KMS-11 (cell line): Measurements from ENCODE around the gene KIRREL2.

Experiments used
- H2AFZ ChIP-seq: fragments of 200-600 bp; sonication (generic); 2 replicates; pipeline ENCODE4 v1.6.1; 2016; ENCODE audit warnings: antibody characterized with exemption, mixed run types, low read depth
- H3K27ac ChIP-seq: fragments of 200-600 bp; sonication (generic); 2 replicates; pipeline ENCODE4 v1.6.1; 2016; ENCODE audit warnings: mild to moderate bottlenecking, mixed run types
- H3K27me3 ChIP-seq: fragments of 200-600 bp; sonication (generic); 2 replicates; pipeline ENCODE4 v1.6.1; 2017; ENCODE audit warnings: mild to moderate bottlenecking, low read depth, mixed run types, moderate library complexity; ENCODE audit not compliant: insufficient read depth
- H3K36me3 ChIP-seq: fragments of 200-600 bp; sonication (generic); 2 replicates; pipeline ENCODE4 v1.6.1; 2017; ENCODE audit warnings: mild to moderate bottlenecking, mixed run types; ENCODE audit not compliant: insufficient read depth
- H3K4me1 ChIP-seq: fragments of 200-600 bp; sonication (generic); 2 replicates; pipeline ENCODE4 v1.6.1; 2016; ENCODE audit warnings: mild to moderate bottlenecking, low read depth, mixed run types; ENCODE audit not compliant: poor library complexity, severe bottlenecking
- H3K4me2 ChIP-seq: fragments of 200-600 bp; sonication (generic); 2 replicates; pipeline ENCODE4 v1.7.0; 2016; ENCODE audit warnings: mild to moderate bottlenecking, mixed run types
- H3K4me3 ChIP-seq: fragments of 200-600 bp; sonication (generic); IDR thresholded peaks from 2 replicates; pipeline ENCODE4 v1.6.1; 2017; ENCODE audit warnings: low read depth, low read length, mixed read lengths; ENCODE audit not compliant: insufficient read depth
- H3K79me2 ChIP-seq: fragments of 200-600 bp; sonication (generic); 2 replicates; pipeline ENCODE4 v1.6.1; 2016; ENCODE audit warnings: low read depth, mixed run types; ENCODE audit not compliant: insufficient read depth
- H3K9ac ChIP-seq: fragments of 200-600 bp; sonication (generic); 2 replicates; pipeline ENCODE4 v1.6.1; 2016; ENCODE audit warnings: mild to moderate bottlenecking, mixed run types
- H4K20me1 ChIP-seq: fragments of 200-600 bp; sonication (generic); 2 replicates; pipeline ENCODE4 v1.6.1; 2016; ENCODE audit warnings: mild to moderate bottlenecking, mixed run types; ENCODE audit not compliant: insufficient read depth
- CTCF ChIP-seq: fragments of 200-600 bp; sonication (generic); conservative IDR thresholded peaks from 2 replicates; pipeline ENCODE4 v1.6.1; 2017; ENCODE audit warnings: low read depth, mild to moderate bottlenecking, antibody characterized with exemption, low read length, moderate library complexity, mixed read lengths

The KIRREL2 gene

GRCh38 chr19:35870798-35871197 is 14.1 kb downstream of the KIRREL2 start:
- Histone ChIP-seq H2AFZ (no peak overlapping the region), H4K20me1 (no peaks in the 10 kb centered on the region), H3K27me3 (peaks cover 56% of the 10 kb centered on the region), H3K36me3 (no peaks in the 10 kb centered on the region), H3K4me2 (no peak overlapping the region), H3K9ac (no peak overlapping the region), H3K4me1 (peaks cover 5% of the 10 kb centered on the region), H3K4me3 (no peak overlapping the region), H3K27ac (no peak overlapping the region), H3K79me2 (no peaks in the 10 kb centered on the region)
- TF ChIP-seq CTCF: no peak

- Histone ChIP-seq H4K20me1 (no peaks in the 10 kb centered on the region), H3K27me3 (peaks cover 57% of the 10 kb centered on the region)
- TF ChIP-seq CTCF: no peak
Observed at GRCh38 chr19:35871611-35872010, 14.9 kb downstream of the KIRREL2 start.

GRCh38 chr19:35872180-35872579 is 15.5 kb downstream of the KIRREL2 start:
- Histone ChIP-seq H3K79me2 (no peaks in the 10 kb centered on the region), H4K20me1 (no peaks in the 10 kb centered on the region), H3K27ac (no peak overlapping the region), H3K27me3 (peaks cover 60% of the 10 kb centered on the region), H3K4me1 (peaks cover 5% of the 10 kb centered on the region), H3K4me2 (no peak overlapping the region), H3K36me3 (no peaks in the 10 kb centered on the region), H3K9ac (no peak overlapping the region), H2AFZ (no peak overlapping the region), H3K4me3 (no peak overlapping the region)
- TF ChIP-seq CTCF: no peak

More at GRCh38 chr19:35871611-35872010, 14.9 kb downstream of the KIRREL2 start:
- Histone ChIP-seq H3K9ac (no peak overlapping the region), H3K79me2 (no peaks in the 10 kb centered on the region), H2AFZ (no peak overlapping the region), H3K4me3 (no peak overlapping the region), H3K4me2 (no peak overlapping the region), H3K36me3 (no peaks in the 10 kb centered on the region), H3K27ac (no peak overlapping the region), H3K4me1 (peaks cover 5% of the 10 kb centered on the region)

GRCh38 chr19:35874392-35874930 is 17.8 kb downstream of the KIRREL2 start:
- Histone ChIP-seq H4K20me1 (no peaks in the 10 kb centered on the region), H3K4me2 (no peak overlapping the region), H3K4me1 (peaks cover under 1% of the 10 kb centered on the region), H3K27me3 (peaks cover 60% of the 10 kb centered on the region), H3K9ac (no peak overlapping the region), H3K4me3 (no peak overlapping the region), H3K27ac (no peak overlapping the region), H3K79me2 (no peaks in the 10 kb centered on the region), H2AFZ (no peak overlapping the region), H3K36me3 (no peaks in the 10 kb centered on the region)
- no peak for TF ChIP-seq CTCF
